GM12873 (cell line): ENCODE data around the gene WDHD1.

Source experiments
- CTCF ChIP-seq: IDR thresholded peaks from 2 replicates; pipeline ENCODE4 v1.5.1; 2012; ENCODE audit warnings: low read depth, mild to moderate bottlenecking, moderate library complexity, low read length, control low read depth; ENCODE audit not compliant: insufficient read depth; ENCODE audit errors: missing control alignments

WDHD1 gene

GRCh38 chr14:55038708-55039107 lies 11.8 kb upstream of the WDHD1 start:
- no peak for TF ChIP-seq CTCF

- no peak for TF ChIP-seq CTCF
These were observed 4.3 kb upstream of the WDHD1 start for GRCh38 chr14:55031190-55031589.

DNA sequence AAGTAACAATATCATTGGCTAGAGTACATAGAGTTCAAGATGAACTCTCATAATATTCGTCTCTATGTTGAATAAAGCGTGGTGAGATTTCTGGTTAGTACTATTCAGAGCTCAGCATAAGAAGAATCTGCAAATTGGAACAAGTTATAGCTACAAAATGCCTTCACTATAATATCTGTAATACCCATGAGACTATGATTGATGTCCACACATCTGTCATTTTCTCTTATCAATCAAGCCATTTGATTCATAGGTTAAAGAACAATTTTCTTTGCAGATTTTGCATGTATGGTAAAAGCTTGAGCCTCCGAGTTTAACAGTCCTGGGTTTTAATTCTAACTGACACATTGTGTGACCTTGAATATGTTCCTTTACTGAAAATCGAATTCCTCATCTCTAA lies 1.6 kb upstream of the WDHD1 start:
- no peak for TF ChIP-seq CTCF

DNA sequence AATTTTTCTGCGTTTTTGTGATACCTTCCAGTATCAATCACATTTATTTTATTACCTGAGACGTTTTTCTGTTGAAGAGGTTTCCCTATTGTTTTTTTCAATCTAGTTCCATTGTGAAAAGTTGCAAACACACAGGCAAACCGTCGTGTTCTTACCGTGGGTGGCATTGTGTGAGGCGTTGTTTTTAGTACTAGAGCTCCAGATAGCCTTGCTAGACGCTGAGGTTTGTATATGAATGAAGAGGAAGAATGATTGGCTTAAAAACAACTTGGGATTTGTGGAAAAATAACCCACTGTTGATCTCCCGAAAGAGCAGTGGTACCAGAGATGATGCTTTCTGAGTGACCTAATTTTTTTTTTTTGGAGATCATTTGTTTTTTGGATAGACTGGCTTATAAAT lies 1.2 kb upstream of the WDHD1 start:
- TF ChIP-seq CTCF = no peak

GRCh38 chr14:55026441-55026792 lies 482 bp downstream of the WDHD1 start:
- TF ChIP-seq CTCF = no peak

DNA sequence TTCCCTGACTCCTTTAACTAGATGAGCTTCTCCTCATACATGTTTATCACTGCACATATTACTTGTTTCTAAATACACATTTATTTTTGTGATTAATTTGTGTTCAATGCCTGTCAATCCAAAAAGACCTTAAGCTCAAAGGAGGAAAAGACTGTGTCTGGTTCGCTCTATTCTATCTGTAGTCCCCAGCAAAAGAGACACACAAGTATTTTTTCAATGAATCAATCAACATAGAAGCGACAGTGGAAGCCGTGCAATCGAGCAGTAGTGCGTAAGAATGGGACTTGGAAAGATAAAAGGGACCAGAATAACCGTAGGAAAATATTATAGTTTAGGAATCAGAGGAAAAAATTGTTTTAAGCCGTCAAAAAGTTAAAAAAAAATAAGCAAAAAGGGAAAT lies 951 bp downstream of the WDHD1 start:
- no peak for TF ChIP-seq CTCF

- no peak for TF ChIP-seq CTCF
These were observed 6.8 kb downstream of the WDHD1 start for GRCh38 chr14:55019968-55020554.

- no peak for TF ChIP-seq CTCF
These were observed 11.9 kb downstream of the WDHD1 start for GRCh38 chr14:55015006-55015405.
